A673 (cell line): ENCODE data around the gene SPANXA1. TPM values are rescaled to one million over a fixed set of nuclear protein-coding genes. Genes with fewer than 3 reads are reported as not detected.
"Not testable (repeated sequence)": the region's sequence is repeated elsewhere in the genome, so short reads cannot be mapped to it uniquely, and the experiment has no call there.

Experiments
- BruUV-seq: library from RNA; stranded (reverse); fragments of 400-500 nt; replicated peaks from 2 replicates; lab custom pipeline; 2021; lab: Mats Ljungman, UMichigan
- CTCF ChIA-PET: fragments of 300-600 bp; sonication (Branson Sonifier 250); formaldehyde crosslinking; loops from one replicate; lab custom pipeline; 2022; ENCODE audit warnings: antibody characterized with exemption; lab: Charles Lee
- POLR2A ChIA-PET: fragments of 300-600 bp; sonication (Branson Sonifier 250); formaldehyde crosslinking; loops from one replicate; lab custom pipeline; 2022; ENCODE audit warnings: antibody characterized with exemption; ENCODE audit not compliant: low non-redundant PET; lab: Charles Lee
- DNase-seq: peaks from one replicate; pipeline ENCODE4 v3.0.0-alpha.2; 2015; ENCODE audit warnings: low spot score
- H3K27ac ChIP-seq: fragments of 200-600 bp; sonication (generic); 2 replicates; pipeline ENCODE4 v1.5.1; 2016; ENCODE audit warnings: mixed run types, low read depth, mild to moderate bottlenecking, mixed read lengths, antibody characterized with exemption, low read length; ENCODE audit not compliant: poor library complexity, severe bottlenecking
- H3K27me3 ChIP-seq: fragments of 200-600 bp; sonication (generic); replicated peaks from 2 replicates; pipeline ENCODE4 v1.6.1; 2017; ENCODE audit warnings: mixed run types, low read depth, mild to moderate bottlenecking, mixed read lengths, antibody characterized with exemption, low read length; ENCODE audit not compliant: insufficient read depth, poor library complexity
- H3K36me3 ChIP-seq: fragments of 200-600 bp; sonication (generic); 2 replicates; pipeline ENCODE4 v1.6.1; 2016; ENCODE audit warnings: mixed run types, mild to moderate bottlenecking, mixed read lengths, antibody characterized with exemption, low read length; ENCODE audit not compliant: insufficient read depth, poor library complexity, severe bottlenecking
- H3K4me1 ChIP-seq: fragments of 200-600 bp; sonication (generic); 2 replicates; pipeline ENCODE4 v1.6.1; 2017; ENCODE audit warnings: mixed run types, mild to moderate bottlenecking, mixed read lengths, antibody characterized with exemption, low read length; ENCODE audit not compliant: insufficient read depth, poor library complexity, severe bottlenecking
- H3K4me3 ChIP-seq: fragments of 200-600 bp; sonication (generic); 2 replicates; pipeline ENCODE4 v1.5.1; 2016; ENCODE audit warnings: low read depth, mixed run types, mild to moderate bottlenecking, mixed read lengths, low read length; ENCODE audit not compliant: poor library complexity, severe bottlenecking
- H3K9me3 ChIP-seq: fragments of 200-600 bp; sonication (generic); 2 replicates; pipeline ENCODE4 v1.6.1; 2016; ENCODE audit warnings: mixed run types, low read depth, mild to moderate bottlenecking, mixed read lengths, antibody characterized with exemption, low read length; ENCODE audit not compliant: poor library complexity, severe bottlenecking
- intact Hi-C: fragments of 100-400 bp; cut with micrococcal nuclease; formaldehyde crosslinking; loops from one replicate; pipeline ENCODE4 v1.10.0; 2022; ENCODE audit not compliant: unreplicated experiment
- total RNA-seq: library from RNA; stranded (reverse); gene quantifications from 2 replicates; pipeline ENCODE4 v1.2.3, GENCODE V29; 2021

Gene SPANXA1
- total RNA-seq, 1 experiment from 2014 or later = not detected

DNA sequence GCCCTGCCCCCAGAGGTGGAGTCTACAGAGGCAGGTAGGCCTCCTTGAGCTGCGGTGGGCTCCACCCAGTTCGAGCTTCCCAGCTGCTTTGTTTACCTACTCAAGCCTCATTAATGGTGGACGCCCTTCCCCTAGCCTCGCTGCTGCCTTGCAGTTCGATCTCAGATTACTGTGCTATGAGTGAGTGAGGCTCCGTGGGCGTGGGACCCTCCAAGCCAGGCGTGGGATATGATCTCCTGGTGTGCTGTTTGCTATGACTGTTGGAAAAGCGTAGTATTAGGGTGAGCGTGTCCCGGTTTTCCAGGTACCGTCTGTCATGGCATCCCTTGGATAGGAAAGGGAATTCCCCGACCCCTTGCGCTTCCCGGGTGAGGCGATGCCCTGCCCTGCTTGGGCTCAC lies 42.0 kb downstream of the SPANXA1 start:
- H3K27me3 ChIP-seq, BruUV-seq, intact Hi-C loops, POLR2A ChIA-PET, H3K36me3 ChIP-seq, DNase-seq, H3K4me1 ChIP-seq, H3K9me3 ChIP-seq, CTCF ChIA-PET, H3K4me3 ChIP-seq, H3K27ac ChIP-seq: not testable (repeated sequence)

Other genes with a start within 250 kb of the SPANXA1 start
- gene SPANXA2, start 5.0 kb upstream of the SPANXA1 start, total RNA-seq = not detected in 2 replicates
- not detected in 2 replicates for gene SPANXD, start 114.0 kb upstream of the SPANXA1 start, total RNA-seq